MM.1S (cell line): ENCODE measurements around the gene WDR70.

Source experiments
- DNase-seq: peaks from one replicate; pipeline ENCODE4 v3.0.0-alpha.2; 2015
- H2AFZ ChIP-seq: fragments of 300-600 bp; sonication (generic); 2 replicates; pipeline ENCODE4 v1.6.0; 2016; ENCODE audit warnings: antibody characterized with exemption, low read length
- H3F3A ChIP-seq: fragments of 300-600 bp; sonication (generic); 2 replicates; pipeline ENCODE4 v1.6.1; 2016; ENCODE audit warnings: mild to moderate bottlenecking, antibody characterized with exemption, low read length, moderate library complexity, mixed read lengths; ENCODE audit not compliant: insufficient read depth
- H3K27ac ChIP-seq: fragments of 300-600 bp; sonication (generic); 2 replicates; pipeline ENCODE4 v1.5.1; 2016; ENCODE audit warnings: mild to moderate bottlenecking, low read length
- H3K27me3 ChIP-seq: fragments of 300-600 bp; sonication (generic); replicated peaks from 2 replicates; pipeline ENCODE4 v1.6.0; 2016; ENCODE audit warnings: low read length; ENCODE audit not compliant: insufficient read depth
- H3K36me3 ChIP-seq: fragments of 300-600 bp; sonication (generic); replicated peaks from 2 replicates; pipeline ENCODE4 v1.6.1; 2016; ENCODE audit warnings: mild to moderate bottlenecking, low read length, mixed read lengths; ENCODE audit not compliant: insufficient read depth
- H3K4me1 ChIP-seq: fragments of 300-600 bp; sonication (generic); 2 replicates; pipeline ENCODE4 v1.6.1; 2016; ENCODE audit warnings: low read length, mixed read lengths
- H3K4me2 ChIP-seq: fragments of 300-600 bp; sonication (generic); 2 replicates; pipeline ENCODE4 v1.6.0; 2016; ENCODE audit warnings: low read depth, low read length
- H3K4me3 ChIP-seq: fragments of 300-600 bp; sonication (generic); 2 replicates; pipeline ENCODE4 v1.5.1; 2016; ENCODE audit warnings: low read length, mixed read lengths
- H3K79me2 ChIP-seq: fragments of 300-600 bp; sonication (generic); 2 replicates; pipeline ENCODE4 v1.6.1; 2016; ENCODE audit warnings: mixed run types, low read length, mixed read lengths
- H3K9ac ChIP-seq: fragments of 300-600 bp; sonication (generic); 2 replicates; pipeline ENCODE4 v1.6.1; 2016; ENCODE audit warnings: low read length, mixed read lengths
- H3K9me2 ChIP-seq: fragments of 300-600 bp; sonication (generic); replicated peaks from 2 replicates; pipeline ENCODE4 v1.6.1; 2016; ENCODE audit warnings: mild to moderate bottlenecking, low read length, mixed read lengths; ENCODE audit not compliant: insufficient read depth
- H3K9me3 ChIP-seq: fragments of 300-600 bp; sonication (generic); replicated peaks from 2 replicates; pipeline ENCODE4 v1.6.1; 2016; ENCODE audit warnings: mild to moderate bottlenecking, low read length, mixed read lengths; ENCODE audit not compliant: insufficient read depth
- H4K20me1 ChIP-seq: fragments of 300-600 bp; sonication (generic); 2 replicates; pipeline ENCODE4 v1.6.1; 2016; ENCODE audit warnings: mild to moderate bottlenecking, low read length, moderate library complexity, mixed read lengths; ENCODE audit not compliant: insufficient read depth
- EZH2 ChIP-seq: fragments of 300-600 bp; sonication (generic); optimal IDR thresholded peaks from 2 replicates; pipeline ENCODE3; 2017; ENCODE audit warnings: low read depth, mild to moderate bottlenecking, antibody characterized with exemption, low read length, mixed read lengths
- EZH2phosphoT487 ChIP-seq: fragments of 300-600 bp; sonication (generic); IDR thresholded peaks from 2 replicates; pipeline ENCODE4 v1.6.1; 2018; ENCODE audit warnings: antibody characterized with exemption, low read length
- TF ChIP-seq, protein P1 (sequence below): fragments of 300-600 bp; sonication (generic); IDR thresholded peaks from 2 replicates; pipeline ENCODE4 v1.5.1; 2016; ENCODE audit warnings: antibody characterized with exemption, low read length, mixed read lengths

WDR70 gene

DNA sequence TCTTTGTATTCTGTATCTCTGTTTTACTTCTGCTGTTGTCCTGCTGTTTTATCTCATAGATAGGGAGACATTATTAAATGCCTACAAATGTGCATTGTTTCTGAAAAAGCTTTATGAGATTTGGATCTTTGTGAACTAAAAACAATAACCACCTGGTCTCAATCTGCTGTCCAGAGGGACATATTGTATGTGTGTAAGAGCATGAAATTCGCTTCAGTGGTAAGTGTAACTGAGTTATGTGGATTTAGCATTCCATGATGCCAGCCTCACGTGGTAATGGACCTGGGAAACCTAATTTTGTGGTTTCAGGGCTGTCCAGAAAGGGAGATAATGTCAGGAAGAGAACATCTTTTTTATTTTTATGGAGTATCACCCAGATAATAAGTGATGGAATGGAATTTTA is 341.4 kb downstream of the WDR70 start:
- no peak for TF ChIP-seq EZH2phosphoT487
- no peak for DNase-seq
- Histone ChIP-seq H3K9me2 (no peaks in the 10 kb centered on the region), H3F3A (peaks cover 11% of the 10 kb centered on the region), H3K4me1 (peaks cover 24% of the 10 kb centered on the region), H3K27me3 (no peaks in the 10 kb centered on the region), H3K36me3 (no peaks in the 10 kb centered on the region), H3K79me2 (no peaks in the 10 kb centered on the region), H2AFZ (no peak overlapping the region), H3K9ac (no peak overlapping the region), H3K4me3 (no peak overlapping the region), H3K9me3 (no peaks in the 10 kb centered on the region), H3K27ac (peak overlapping the region; percentile 80; the same call in 1 of the 2 replicates), H4K20me1 (no peaks in the 10 kb centered on the region), H3K4me2 (no peak overlapping the region)

DNA sequence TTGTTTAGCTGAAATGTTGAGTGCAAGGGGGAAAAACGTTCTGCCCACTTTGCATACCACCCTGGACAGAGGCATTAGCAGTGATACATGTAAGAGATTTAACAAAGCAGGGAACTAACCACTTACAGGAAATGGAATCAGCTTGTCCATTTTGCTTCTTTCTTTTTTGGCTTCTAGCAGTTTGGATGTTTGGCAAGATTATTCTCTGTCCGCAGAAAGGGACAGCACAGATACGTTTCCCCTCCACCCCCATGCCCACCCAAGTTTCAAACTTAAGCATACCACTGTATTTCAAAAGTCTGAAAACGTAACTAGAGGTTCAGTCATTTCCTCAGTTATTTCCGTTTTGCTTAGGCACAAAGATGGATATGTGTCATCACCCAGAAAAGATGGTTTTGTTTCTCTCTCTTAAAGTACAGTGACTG is 342.3 kb downstream of the WDR70 start:
- Histone ChIP-seq H2AFZ (no peak overlapping the region), H3K4me2 (peak overlapping the region; percentile 55), H3K27me3 (no peaks in the 10 kb centered on the region), H3K4me3 (peak overlapping the region; percentile 22), H3K27ac (peak overlapping the region; percentile 80), H4K20me1 (no peaks in the 10 kb centered on the region), H3K9me2 (no peaks in the 10 kb centered on the region), H3K36me3 (no peaks in the 10 kb centered on the region), H3K9ac (peak overlapping the region; percentile 23; the same call in 1 of the 2 replicates), H3F3A (peaks cover 11% of the 10 kb centered on the region), H3K4me1 (peaks cover 24% of the 10 kb centered on the region), H3K79me2 (no peaks in the 10 kb centered on the region), H3K9me3 (no peaks in the 10 kb centered on the region)
- TF ChIP-seq, protein P1, sequence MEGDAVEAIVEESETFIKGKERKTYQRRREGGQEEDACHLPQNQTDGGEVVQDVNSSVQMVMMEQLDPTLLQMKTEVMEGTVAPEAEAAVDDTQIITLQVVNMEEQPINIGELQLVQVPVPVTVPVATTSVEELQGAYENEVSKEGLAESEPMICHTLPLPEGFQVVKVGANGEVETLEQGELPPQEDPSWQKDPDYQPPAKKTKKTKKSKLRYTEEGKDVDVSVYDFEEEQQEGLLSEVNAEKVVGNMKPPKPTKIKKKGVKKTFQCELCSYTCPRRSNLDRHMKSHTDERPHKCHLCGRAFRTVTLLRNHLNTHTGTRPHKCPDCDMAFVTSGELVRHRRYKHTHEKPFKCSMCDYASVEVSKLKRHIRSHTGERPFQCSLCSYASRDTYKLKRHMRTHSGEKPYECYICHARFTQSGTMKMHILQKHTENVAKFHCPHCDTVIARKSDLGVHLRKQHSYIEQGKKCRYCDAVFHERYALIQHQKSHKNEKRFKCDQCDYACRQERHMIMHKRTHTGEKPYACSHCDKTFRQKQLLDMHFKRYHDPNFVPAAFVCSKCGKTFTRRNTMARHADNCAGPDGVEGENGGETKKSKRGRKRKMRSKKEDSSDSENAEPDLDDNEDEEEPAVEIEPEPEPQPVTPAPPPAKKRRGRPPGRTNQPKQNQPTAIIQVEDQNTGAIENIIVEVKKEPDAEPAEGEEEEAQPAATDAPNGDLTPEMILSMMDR: no peak
- TF ChIP-seq EZH2phosphoT487 (no peak), EZH2 (no peak)
- DNase-seq: peak; percentile 73

DNA sequence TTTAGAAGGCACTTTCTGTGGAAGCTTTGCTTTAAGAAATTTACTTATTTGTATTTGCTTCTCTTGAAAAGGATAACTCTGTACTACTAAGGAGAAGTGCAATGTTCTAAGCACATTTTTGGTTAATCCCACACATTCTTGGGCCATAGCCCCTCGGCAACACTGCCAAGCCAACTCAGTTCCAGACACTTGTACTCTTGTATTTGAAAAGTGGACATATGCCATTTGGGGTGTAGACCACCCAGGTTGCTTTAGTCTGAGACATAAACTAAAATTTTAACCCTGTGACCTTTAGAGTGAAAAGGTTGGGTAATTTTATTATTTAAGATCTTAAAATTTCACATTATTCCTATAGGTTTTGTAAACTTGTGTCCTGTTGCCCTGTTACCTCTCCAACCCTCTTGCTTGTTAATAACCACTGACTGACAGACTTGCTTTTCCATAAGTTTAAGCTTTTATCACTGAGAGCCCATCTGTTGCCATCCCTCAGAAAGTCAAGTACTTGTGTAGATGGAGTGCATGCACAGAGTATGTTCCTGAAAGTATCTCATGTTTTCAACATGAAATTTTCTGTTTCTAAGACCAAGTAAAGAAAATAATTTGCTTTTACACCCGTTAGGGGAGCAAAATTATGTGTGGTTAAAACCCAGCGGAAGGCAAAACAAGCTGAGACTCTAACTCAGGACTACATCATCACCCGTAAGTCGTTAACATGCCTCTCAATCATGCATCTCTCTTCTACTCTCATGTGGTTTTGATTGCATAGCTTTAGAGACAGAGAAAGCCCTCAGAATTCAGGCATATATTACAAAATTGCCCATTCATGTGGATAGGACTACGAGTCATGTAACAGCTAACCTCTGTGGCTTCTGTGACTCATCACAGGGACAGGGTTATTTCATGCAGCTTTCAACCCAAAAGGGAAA is 343.4 kb downstream of the WDR70 start:
- no peak overlapping the region for H2AFZ ChIP-seq
- no peaks in the 10 kb centered on the region for H3K79me2 ChIP-seq
- no peaks in the 10 kb centered on the region for H3K9me3 ChIP-seq
- no peaks in the 10 kb centered on the region for H3K36me3 ChIP-seq
- no peak overlapping the region for H3K4me3 ChIP-seq
- H3K4me1 ChIP-seq: peaks cover 24% of the 10 kb centered on the region
- DNase-seq: no peak
- H3F3A ChIP-seq: peaks cover 11% of the 10 kb centered on the region
- no peaks in the 10 kb centered on the region for H3K9me2 ChIP-seq
- no peak for TF ChIP-seq EZH2
- TF ChIP-seq, protein P1: no peak
- no peak for TF ChIP-seq EZH2phosphoT487
- H3K4me2 ChIP-seq: peak overlapping the region; percentile 55
- H3K27ac ChIP-seq: peak overlapping the region; percentile 80; the same call in 1 of the 2 replicates
- H4K20me1 ChIP-seq: no peaks in the 10 kb centered on the region
- H3K27me3 ChIP-seq: no peaks in the 10 kb centered on the region
- H3K9ac ChIP-seq: no peak overlapping the region
